ENCODE measurements around the gene RCE1.

The RCE1 gene

DNA sequence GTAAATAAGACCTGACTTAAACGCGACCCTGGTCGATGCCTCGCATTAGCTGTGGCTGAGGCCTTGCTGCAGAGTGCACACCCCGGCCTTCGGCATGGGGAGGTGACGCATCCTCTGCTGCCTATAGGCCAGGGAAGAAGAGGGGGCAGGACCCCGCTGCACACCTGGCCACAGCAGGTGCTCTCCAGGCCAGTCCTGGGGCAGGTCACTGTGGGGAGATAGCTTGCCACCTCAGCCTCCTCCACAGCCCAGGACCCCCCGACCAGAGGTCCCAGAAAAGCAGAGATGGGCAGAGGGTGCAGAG is 26.3 kb downstream of the RCE1 start:
- DNase-seq (ENCODE audit: low spot score), result no peak

DNA sequence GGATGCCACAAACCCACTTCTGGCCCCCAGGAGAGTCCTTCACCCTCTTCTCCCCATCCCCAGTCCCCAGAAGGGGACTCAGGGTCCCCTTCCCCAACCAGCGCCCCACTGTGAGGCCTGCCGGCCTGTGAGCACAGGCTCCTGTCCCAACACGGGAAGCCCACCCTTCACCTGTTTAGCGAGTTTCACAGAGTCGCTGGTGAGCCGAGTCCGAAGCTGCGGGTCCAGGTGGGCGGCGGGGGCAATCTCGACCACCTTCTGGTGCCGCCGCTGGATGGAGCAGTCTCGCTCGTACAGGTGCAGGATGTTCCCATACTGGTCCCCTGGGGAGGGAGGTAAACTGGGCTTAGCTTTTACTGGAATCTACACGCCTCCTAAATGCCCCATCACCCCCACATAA is 26.9 kb downstream of the RCE1 start:
- no peak for DNase-seq (ENCODE audit: low spot score)

DNA sequence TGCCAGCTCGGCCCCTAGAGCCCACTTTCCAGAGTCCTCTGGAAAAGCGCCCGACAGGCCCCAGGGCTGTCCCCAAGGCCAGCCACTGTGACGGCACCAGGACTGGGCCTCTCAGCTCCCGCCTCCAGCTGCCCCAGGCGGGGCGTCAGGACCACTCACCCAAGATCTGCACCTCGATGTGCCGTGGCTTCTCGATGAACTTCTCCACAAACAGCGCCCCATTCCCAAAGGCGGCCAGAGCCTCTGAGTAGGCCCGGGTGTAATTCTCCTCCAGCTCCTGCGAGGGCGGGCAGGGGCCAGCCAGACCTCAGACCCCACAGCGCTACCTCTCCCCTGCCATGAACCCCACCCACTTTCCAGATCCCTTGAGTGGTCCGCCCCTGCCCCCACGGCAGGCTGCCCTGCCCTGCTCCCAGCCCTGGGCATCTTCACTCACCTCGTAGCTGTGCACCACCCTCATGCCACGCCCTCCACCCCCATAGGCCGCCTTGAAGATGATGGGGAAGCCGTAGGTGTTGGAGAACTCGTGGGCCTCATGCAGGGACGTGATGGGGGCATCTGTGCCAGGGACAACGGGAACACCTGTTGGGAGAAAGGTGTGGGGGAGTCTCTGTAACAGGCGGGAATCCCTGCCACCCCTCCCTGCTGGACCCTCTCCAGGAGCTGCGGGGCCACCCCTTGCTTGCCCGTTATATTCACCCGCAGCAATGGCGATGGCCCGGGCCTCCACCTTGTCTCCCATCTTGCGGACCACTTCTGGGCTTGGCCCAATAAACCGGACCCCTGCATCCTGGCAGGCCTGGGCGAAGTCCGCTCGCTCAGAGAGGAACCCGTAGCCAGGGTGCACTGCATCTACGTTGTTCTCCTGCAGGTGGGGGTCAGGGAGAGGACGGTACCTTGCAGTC is 27.6 kb downstream of the RCE1 start:
- no peak for DNase-seq (ENCODE audit: low spot score)

DNA sequence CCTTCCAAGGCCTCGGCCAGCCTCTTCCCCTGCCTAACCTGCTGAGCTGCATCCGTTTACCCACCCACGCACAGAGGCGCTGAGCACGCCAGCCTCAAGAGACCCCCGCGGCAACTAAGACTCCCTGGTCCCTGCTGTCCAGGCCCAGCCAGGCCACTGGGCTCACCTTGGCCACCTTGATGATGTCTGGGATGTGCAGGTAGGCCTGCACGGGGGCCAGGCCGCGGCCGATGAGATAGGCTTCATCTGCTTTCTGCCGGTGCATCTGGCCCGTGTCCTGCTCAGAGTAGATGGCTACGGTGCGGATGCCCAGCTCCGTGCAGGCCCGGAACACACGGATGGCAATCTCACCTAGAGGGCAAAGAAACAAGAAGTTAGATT is 28.3 kb downstream of the RCE1 start:
- no peak for DNase-seq (ENCODE audit: low spot score)

DNA sequence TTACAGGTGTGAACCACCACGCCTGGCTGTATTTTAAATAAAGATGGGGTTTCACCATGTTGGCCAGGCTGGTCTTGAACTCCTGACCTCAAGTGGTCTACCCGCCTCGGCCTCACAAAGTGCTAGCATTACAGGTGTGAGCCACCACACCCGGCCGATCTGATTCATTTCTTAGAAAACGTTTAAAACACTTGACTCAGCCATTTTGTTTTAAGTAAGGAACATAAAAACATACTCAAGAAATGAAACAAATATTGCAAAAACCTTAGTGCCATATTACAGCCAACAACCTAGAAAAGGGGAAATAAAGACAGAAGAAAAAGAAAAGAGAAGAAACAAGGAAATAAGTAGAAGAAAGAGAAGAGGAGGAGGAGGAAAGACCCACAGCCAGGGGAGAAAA is 31.0 kb downstream of the RCE1 start:
- no peak for DNase-seq (ENCODE audit: low spot score)

GRCh38 chr11:66875378-66875777 is 32.1 kb downstream of the RCE1 start:
- DNase-seq (ENCODE audit: low spot score), result no peak

- DNase-seq (ENCODE audit: low spot score), result no peak
Measured at GRCh38 chr11:66877588-66878385, 34.5 kb downstream of the RCE1 start.

- no peak for DNase-seq (ENCODE audit: low spot score)
Measured at GRCh38 chr11:66878474-66878873, 35.2 kb downstream of the RCE1 start.

DNA sequence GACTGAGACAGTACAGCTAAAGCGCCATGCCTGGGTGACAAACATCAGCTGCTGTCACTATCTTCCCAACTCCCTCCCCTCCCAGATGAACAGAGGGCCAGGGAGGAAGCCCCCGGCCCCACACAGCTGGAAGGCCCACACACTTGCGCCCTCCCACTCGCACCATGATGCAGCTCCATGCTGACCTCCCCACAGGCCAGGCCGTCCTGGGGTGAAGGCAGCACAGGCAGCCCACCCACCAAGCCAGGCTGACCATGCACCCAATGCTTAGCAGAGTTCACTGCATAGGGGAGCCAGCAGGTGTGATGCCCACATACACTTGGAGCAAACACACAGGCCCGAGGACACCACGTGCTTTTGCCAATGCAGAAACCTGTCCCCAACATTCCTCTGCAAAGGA is 35.8 kb downstream of the RCE1 start:
- DNase-seq (ENCODE audit: low spot score), result no peak

GRCh38 chr11:66879583-66879982 is 36.3 kb downstream of the RCE1 start:
- DNase-seq (ENCODE audit: low spot score), result no peak

DNA sequence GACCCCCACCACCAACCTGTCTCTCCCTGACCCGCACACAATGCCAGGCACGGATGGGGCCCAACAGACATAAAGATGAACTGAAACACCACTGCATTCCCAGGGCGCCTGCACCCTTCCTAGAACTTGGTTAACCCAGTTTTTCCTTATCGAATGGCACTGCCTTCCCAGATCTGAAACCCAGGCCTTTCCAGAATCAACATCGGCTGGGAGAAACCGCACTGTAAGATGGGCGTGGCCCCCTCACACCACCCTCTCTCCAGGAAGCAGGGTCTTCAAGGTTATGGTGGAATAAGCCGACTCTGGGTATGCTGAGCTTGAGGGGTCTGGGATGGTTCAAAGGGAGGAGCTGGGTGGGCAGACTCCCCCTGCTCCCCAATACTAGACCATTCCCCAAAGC is 36.8 kb downstream of the RCE1 start:
- no peak for DNase-seq (ENCODE audit: low spot score)

- DNase-seq (ENCODE audit: low spot score), result no peak
Measured at GRCh38 chr11:66880496-66881450, 37.5 kb downstream of the RCE1 start.

- no peak for DNase-seq (ENCODE audit: low spot score)
Measured at GRCh38 chr11:66881451-66881835, 38.2 kb downstream of the RCE1 start.

- DNase-seq (ENCODE audit: low spot score), result no peak
Measured at GRCh38 chr11:66881927-66882452, 38.7 kb downstream of the RCE1 start.

DNA sequence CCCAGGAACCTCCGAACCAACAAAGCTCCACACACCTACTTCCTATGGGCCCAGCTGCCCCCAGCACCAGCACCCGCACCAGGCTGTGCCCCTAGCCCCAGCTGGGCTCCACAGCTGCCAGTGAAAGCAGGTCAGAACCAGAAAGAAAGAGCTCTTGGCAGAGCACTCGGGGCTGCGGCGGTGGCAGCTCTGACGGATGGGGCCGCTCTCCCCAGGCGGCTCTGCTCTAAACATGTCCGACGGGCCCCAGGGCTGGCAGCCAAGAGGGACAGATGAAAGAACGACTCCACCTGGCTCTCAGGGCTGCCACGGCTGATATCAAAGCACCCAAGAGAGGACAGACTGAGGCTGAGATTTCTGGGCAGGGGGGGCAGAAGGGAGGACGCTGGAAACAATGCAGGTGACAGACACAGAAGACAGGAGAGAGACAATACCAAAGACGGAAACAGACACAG is 39.3 kb downstream of the RCE1 start:
- DNase-seq (ENCODE audit: low spot score), result no peak

DNA sequence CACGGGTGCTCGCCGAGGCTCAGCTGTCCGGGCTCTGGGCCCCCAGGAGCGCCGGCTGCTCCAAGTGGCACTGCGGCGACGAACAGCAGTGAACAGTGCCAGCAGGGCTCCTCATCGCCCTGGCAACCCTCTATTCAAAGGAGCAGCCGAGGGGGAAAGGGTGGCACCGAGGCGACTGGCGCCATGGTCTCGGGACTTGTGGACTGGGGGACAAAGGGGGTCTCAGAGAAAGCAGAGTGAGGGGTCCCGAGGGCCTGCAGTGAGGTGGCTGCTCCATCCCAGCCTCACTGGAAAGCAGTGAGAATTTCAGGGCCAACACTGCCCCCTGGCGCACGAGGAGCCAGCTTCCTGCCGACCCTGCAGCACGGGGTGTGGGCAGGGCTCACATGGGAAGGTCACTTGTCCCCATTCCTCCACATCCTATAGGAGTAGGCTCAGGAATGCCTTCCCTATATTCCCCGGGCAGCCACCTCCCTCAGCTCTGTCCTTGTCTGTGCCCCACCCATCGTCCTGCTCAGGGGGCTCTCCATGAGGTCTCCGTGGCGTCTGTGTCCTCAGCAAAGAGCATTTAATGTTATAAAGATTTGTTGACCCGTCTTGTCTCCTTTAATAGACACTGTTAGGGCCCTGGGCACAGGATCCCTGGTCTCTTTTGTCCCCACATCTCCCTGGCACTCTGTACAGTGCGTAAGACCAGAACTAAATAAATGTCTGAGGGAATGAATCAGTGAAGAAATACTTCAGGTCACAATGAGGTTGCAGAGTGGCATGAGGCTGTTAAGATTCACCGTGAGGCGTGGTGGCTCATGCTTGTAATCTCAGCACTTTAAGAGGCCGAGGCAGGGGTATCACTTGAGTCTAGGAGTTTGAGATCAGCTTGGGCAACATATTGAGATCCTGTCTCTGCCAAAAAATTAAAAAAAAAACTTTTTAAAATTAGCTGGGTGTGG is 40.0 kb downstream of the RCE1 start:
- DNase-seq (ENCODE audit: low spot score), result peak; percentile 67

DNA sequence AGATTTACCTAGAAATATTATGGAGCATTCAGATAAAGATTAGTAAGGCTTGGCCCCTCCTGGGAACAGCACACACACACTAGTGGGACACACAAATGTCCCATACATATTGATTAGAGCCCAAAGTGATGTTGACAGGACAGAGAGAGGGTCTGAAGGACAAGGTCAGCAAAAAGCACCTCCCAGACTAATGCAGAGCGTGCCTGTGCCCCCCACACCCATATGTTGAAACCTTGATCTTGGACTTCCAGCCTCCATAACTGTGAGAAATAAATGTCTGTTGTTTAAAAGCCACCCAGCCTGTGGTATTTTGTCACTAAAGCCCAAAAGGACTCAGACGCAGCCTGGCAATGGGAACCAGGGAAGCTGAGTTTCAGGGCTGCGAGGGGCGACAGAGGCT is 41.2 kb downstream of the RCE1 start:
- DNase-seq (ENCODE audit: low spot score), result no peak

GRCh38 chr11:66885469-66885868 is 42.2 kb downstream of the RCE1 start:
- DNase-seq (ENCODE audit: low spot score), result no peak

- DNase-seq (ENCODE audit: low spot score), result no peak
Measured at GRCh38 chr11:66885950-66886440, 42.8 kb downstream of the RCE1 start.

GRCh38 chr11:66886671-66887221 is 43.5 kb downstream of the RCE1 start:
- DNase-seq (ENCODE audit: low spot score), result no peak

All from AG20443 (cell line).